T-helper 2 cell treated with Interferon-gamma antibody and Interleukin-4, amounts not matched to agents 5 μg/mL and 100 μg/mL, for 36 hours (primary cell): ENCODE measurements around the gene HM13.
"Not testable (repeated sequence)": the region's sequence is repeated elsewhere in the genome, so short reads cannot be mapped to it uniquely, and the experiment has no call there.

Source experiments
- DNase-seq: peaks from one replicate; pipeline ENCODE4 v3.0.0; 2021; ENCODE audit warnings: low spot score
- H3K27ac Mint-ChIP-seq: one replicate; pipeline ENCODE4 v1.8.0; 2021; ENCODE audit warnings: mild to moderate bottlenecking, mixed read lengths
- H3K27me3 Mint-ChIP-seq: one replicate; pipeline ENCODE4 v1.8.0; 2021; ENCODE audit warnings: low read depth, mixed read lengths
- H3K36me3 Mint-ChIP-seq: one replicate; pipeline ENCODE4 v1.8.0; 2021; ENCODE audit warnings: low read depth, mixed read lengths
- H3K4me1 Mint-ChIP-seq: one replicate; pipeline ENCODE4 v1.8.0; 2021; ENCODE audit warnings: low read depth, mixed read lengths
- H3K4me3 Mint-ChIP-seq: one replicate; pipeline ENCODE4 v1.8.0; 2022; ENCODE audit warnings: mild to moderate bottlenecking, moderate library complexity, mixed read lengths
- H3K9me3 Mint-ChIP-seq: one replicate; pipeline ENCODE4 v1.8.0; 2021; ENCODE audit warnings: mixed read lengths

HM13 gene

GRCh38 chr20:31517373-31517772 is 3.1 kb downstream of the HM13 start:
- H3K36me3 Mint-ChIP-seq, result peaks cover 11% of the 10 kb centered on the region
- no peak overlapping the region for H3K4me3 Mint-ChIP-seq
- H3K27me3 Mint-ChIP-seq, result no peaks in the 10 kb centered on the region
- no peaks in the 10 kb centered on the region for H3K9me3 Mint-ChIP-seq
- H3K4me1 Mint-ChIP-seq, result peaks cover 17% of the 10 kb centered on the region
- DNase-seq, result no peak
- no peak overlapping the region for H3K27ac Mint-ChIP-seq

- not testable (repeated sequence) for H3K27ac Mint-ChIP-seq, DNase-seq, H3K27me3 Mint-ChIP-seq, H3K4me3 Mint-ChIP-seq, H3K9me3 Mint-ChIP-seq
- H3K36me3 Mint-ChIP-seq, result peaks cover 22% of the 10 kb centered on the region
- peaks cover 13% of the 10 kb centered on the region for H3K4me1 Mint-ChIP-seq
Observed at GRCh38 chr20:31521267-31521666, 7.0 kb downstream of the HM13 start.

GRCh38 chr20:31522731-31523130 is 8.5 kb downstream of the HM13 start:
- H3K4me3 Mint-ChIP-seq, result no peak overlapping the region
- H3K36me3 Mint-ChIP-seq, result peaks cover 32% of the 10 kb centered on the region
- no peaks in the 10 kb centered on the region for H3K27me3 Mint-ChIP-seq
- H3K9me3 Mint-ChIP-seq, result no peaks in the 10 kb centered on the region
- peak overlapping the region; percentile 41 for H3K27ac Mint-ChIP-seq
- H3K4me1 Mint-ChIP-seq, result peaks cover 17% of the 10 kb centered on the region
- DNase-seq, result no peak

GRCh38 chr20:31523361-31524283 is 9.4 kb downstream of the HM13 start:
- no peaks in the 10 kb centered on the region for H3K27me3 Mint-ChIP-seq
- peaks cover 17% of the 10 kb centered on the region for H3K4me1 Mint-ChIP-seq
- no peak overlapping the region for H3K4me3 Mint-ChIP-seq
- DNase-seq, result no peak
- peaks cover 35% of the 10 kb centered on the region for H3K36me3 Mint-ChIP-seq
- no peak overlapping the region for H3K27ac Mint-ChIP-seq
- H3K9me3 Mint-ChIP-seq, result no peaks in the 10 kb centered on the region

- H3K27me3 Mint-ChIP-seq, result no peaks in the 10 kb centered on the region
- H3K36me3 Mint-ChIP-seq, result peaks cover 50% of the 10 kb centered on the region
- no peak for DNase-seq
- peaks cover 4% of the 10 kb centered on the region for H3K4me1 Mint-ChIP-seq
- H3K9me3 Mint-ChIP-seq, result no peaks in the 10 kb centered on the region
- no peak overlapping the region for H3K4me3 Mint-ChIP-seq
- no peak overlapping the region for H3K27ac Mint-ChIP-seq
Observed at GRCh38 chr20:31527266-31527665, 13.0 kb downstream of the HM13 start.

- H3K4me1 Mint-ChIP-seq, result peaks cover 10% of the 10 kb centered on the region
- no peak overlapping the region for H3K4me3 Mint-ChIP-seq
- H3K9me3 Mint-ChIP-seq, result no peaks in the 10 kb centered on the region
- peaks cover 71% of the 10 kb centered on the region for H3K36me3 Mint-ChIP-seq
- no peak overlapping the region for H3K27ac Mint-ChIP-seq
- DNase-seq, result no peak
- no peaks in the 10 kb centered on the region for H3K27me3 Mint-ChIP-seq
Observed at GRCh38 chr20:31535298-31535697, 21.1 kb downstream of the HM13 start.

GRCh38 chr20:31536575-31536974 is 22.3 kb downstream of the HM13 start:
- no peaks in the 10 kb centered on the region for H3K27me3 Mint-ChIP-seq
- H3K27ac Mint-ChIP-seq, result no peak overlapping the region
- no peak for DNase-seq
- H3K4me3 Mint-ChIP-seq, result no peak overlapping the region
- H3K9me3 Mint-ChIP-seq, result no peaks in the 10 kb centered on the region
- H3K4me1 Mint-ChIP-seq, result peaks cover 11% of the 10 kb centered on the region
- H3K36me3 Mint-ChIP-seq, result peaks cover 64% of the 10 kb centered on the region

GRCh38 chr20:31537116-31537871 is 23.1 kb downstream of the HM13 start:
- Mint-ChIP-seq H3K9me3 (no peaks in the 10 kb centered on the region), H3K4me3 (no peak overlapping the region), H3K36me3 (peaks cover 61% of the 10 kb centered on the region), H3K27ac (no peak overlapping the region), H3K4me1 (peaks cover 18% of the 10 kb centered on the region), H3K27me3 (no peaks in the 10 kb centered on the region)
- DNase-seq, result no peak

GRCh38 chr20:31537890-31538289 is 23.6 kb downstream of the HM13 start:
- DNase-seq, result no peak
- no peaks in the 10 kb centered on the region for H3K9me3 Mint-ChIP-seq
- H3K4me1 Mint-ChIP-seq, result peaks cover 24% of the 10 kb centered on the region
- H3K4me3 Mint-ChIP-seq, result no peak overlapping the region
- no peak overlapping the region for H3K27ac Mint-ChIP-seq
- peaks cover 60% of the 10 kb centered on the region for H3K36me3 Mint-ChIP-seq
- no peaks in the 10 kb centered on the region for H3K27me3 Mint-ChIP-seq

GRCh38 chr20:31538326-31538725 is 24.1 kb downstream of the HM13 start:
- peaks cover 59% of the 10 kb centered on the region for H3K36me3 Mint-ChIP-seq
- no peaks in the 10 kb centered on the region for H3K27me3 Mint-ChIP-seq
- peaks cover 26% of the 10 kb centered on the region for H3K4me1 Mint-ChIP-seq
- DNase-seq, result no peak
- H3K9me3 Mint-ChIP-seq, result no peaks in the 10 kb centered on the region
- H3K4me3 Mint-ChIP-seq, result no peak overlapping the region
- no peak overlapping the region for H3K27ac Mint-ChIP-seq

GRCh38 chr20:31539636-31540035 is 25.4 kb downstream of the HM13 start:
- not testable (repeated sequence) for H3K4me3 Mint-ChIP-seq, H3K27me3 Mint-ChIP-seq, DNase-seq, H3K27ac Mint-ChIP-seq, H3K9me3 Mint-ChIP-seq
- Mint-ChIP-seq H3K36me3 (peaks cover 57% of the 10 kb centered on the region), H3K4me1 (peaks cover 28% of the 10 kb centered on the region)

- Mint-ChIP-seq H3K4me1 (peaks cover 30% of the 10 kb centered on the region), H3K27ac (no peak overlapping the region), H3K27me3 (no peaks in the 10 kb centered on the region), H3K9me3 (no peaks in the 10 kb centered on the region), H3K4me3 (no peak overlapping the region), H3K36me3 (peaks cover 57% of the 10 kb centered on the region)
- DNase-seq, result no peak
Observed at GRCh38 chr20:31540406-31540805, 26.2 kb downstream of the HM13 start.

GRCh38 chr20:31542201-31542842 is 28.1 kb downstream of the HM13 start:
- Mint-ChIP-seq H3K4me1 (peaks cover 25% of the 10 kb centered on the region), H3K4me3 (peak overlapping the region; percentile 32), H3K27ac (peak overlapping the region; percentile 74), H3K36me3 (peaks cover 53% of the 10 kb centered on the region), H3K27me3 (no peaks in the 10 kb centered on the region), H3K9me3 (no peaks in the 10 kb centered on the region)
- peak; percentile 72 for DNase-seq

GRCh38 chr20:31542963-31543362 is 28.7 kb downstream of the HM13 start:
- DNase-seq, result no peak
- Mint-ChIP-seq H3K27ac (peak overlapping the region; percentile 74), H3K4me1 (peaks cover 24% of the 10 kb centered on the region), H3K9me3 (no peaks in the 10 kb centered on the region), H3K4me3 (no peak overlapping the region), H3K36me3 (peaks cover 55% of the 10 kb centered on the region), H3K27me3 (no peaks in the 10 kb centered on the region)
